K562 (cell line): Measurements from ENCODE around the gene SNAPC5. TPM values are rescaled to one million over a fixed set of nuclear protein-coding genes. Genes with fewer than 3 reads are reported as not detected.

ENCODE experiments used
- CAMTA2 ChIP-seq: fragments of 250-450 bp; sonication (Bioruptor Pico); conservative IDR thresholded peaks from 2 replicates; pipeline ENCODE4 v1.5.1; 2022
- FOXA3 ChIP-seq, 2 experiments: fragments of 450-650 bp in 1 of 2; sonication (generic) in 1 of 2; formaldehyde crosslinking; IDR thresholded peaks in 1 of 2; conservative IDR thresholded peaks in 1 of 2; 2 replicates each; pipeline versions ENCODE4 v1.4.0 to v1.8.0; 2020 to 2022; ENCODE audit warnings: mild to moderate bottlenecking in 2 of 2, missing genetic modification reagents in 1 of 2
- KDM5B ChIP-seq: fragments of 200-600 bp; sonication (generic); IDR thresholded peaks from 2 replicates; pipeline ENCODE4 v1.6.1; 2012; ENCODE audit warnings: low read depth, mild to moderate bottlenecking, moderate library complexity, low read length, control low read depth, inconsistent platforms; ENCODE audit not compliant: insufficient replicate concordance
- NBN ChIP-seq: fragments of 450-650 bp; IDR thresholded peaks from 2 replicates; pipeline ENCODE4 v1.6.1; 2016; ENCODE audit warnings: low read depth, mild to moderate bottlenecking
- RBM25 ChIP-seq: fragments of 200-400 bp; formaldehyde crosslinking; IDR thresholded peaks from 2 replicates; pipeline ENCODE4 v1.6.1; 2018; ENCODE audit warnings: low read length, low read depth, moderate library complexity; ENCODE audit not compliant: severe bottlenecking
- SLC30A9 ChIP-seq: fragments of 250-450 bp; sonication (Bioruptor Pico); IDR thresholded peaks from 2 replicates; pipeline ENCODE4 v1.8.0; 2022; ENCODE audit warnings: mild to moderate bottlenecking, moderate library complexity
- SMAD1 ChIP-seq: fragments of 150-350 bp; IDR thresholded peaks from 2 replicates; pipeline ENCODE4 v1.6.1; 2014; ENCODE audit warnings: low read length, low read depth; ENCODE audit not compliant: partially characterized antibody
- polyA plus RNA-seq, 8 experiments: library from polyadenylated mRNA; depleted of rRNA in 4 of 8; stranded (reverse) in 5 of 8; unstranded in 3 of 8; fragments of >200 nt; fragmentation: Nextera tagmentation in 2 of 8; fragmentation: Illumina TruSeq in 1 of 8; extraction: Ambion mirVana in 2 of 8; extraction: Trizol in 1 of 8; gene quantifications; 2 replicates each; pipeline versions ENCODE4 v1.2.1 to v1.2.3, GENCODE V29; 2011 to 2014; ENCODE audit warnings: inconsistent platforms in 1 of 8, missing spikeins in 1 of 8
- total RNA-seq, 7 experiments: library from RNA; depleted of rRNA in 6 of 7; stranded (reverse); fragments of >200 nt in 6 of 7; fragmentation: Illumina TruSeq in 2 of 7; extraction: Trizol in 2 of 7; gene quantifications; 2 replicates each; pipeline versions ENCODE4 v1.2.1 to v1.2.3, GENCODE V29; 2011 to 2021; ENCODE audit warnings: low replicate concordance in 1 of 7
- TF ChIP-seq, protein P1 (sequence below): sonication (generic); formaldehyde crosslinking; IDR thresholded peaks from 2 replicates; pipeline ENCODE4 v1.8.1; 2023; ENCODE audit warnings: mild to moderate bottlenecking, missing genetic modification reagents
- TF ChIP-seq, protein P2 (sequence below), 2 experiments: IDR thresholded peaks in 1 of 2; conservative IDR thresholded peaks in 1 of 2; 2 replicates each; pipeline ENCODE4 v1.6.1; 2016; ENCODE audit warnings: low read depth in 2 of 2, mild to moderate bottlenecking in 1 of 2, missing compliant biosample characterization in 1 of 2, missing genetic modification characterization in 1 of 2, moderate library complexity in 1 of 2
- TF ChIP-seq, protein P3 (sequence below), 2 experiments: fragments of 450-650 bp in 1 of 2; IDR thresholded peaks; 2 replicates each; pipeline ENCODE4 v1.6.1; 2011 to 2017; ENCODE audit warnings: low read depth in 2 of 2, antibody characterized with exemption in 1 of 2, borderline replicate concordance in 1 of 2, low read length in 1 of 2, mild to moderate bottlenecking in 1 of 2, mixed read lengths in 1 of 2; ENCODE audit not compliant: control insufficient read depth in 1 of 2
- TF ChIP-seq, protein P4 (sequence below), 2 experiments: fragments of 450-650 bp; IDR thresholded peaks; 2 replicates each; pipeline ENCODE4 v1.6.1; 2018; ENCODE audit warnings: mild to moderate bottlenecking in 2 of 2, low read depth in 1 of 2; ENCODE audit not compliant: partially characterized antibody in 2 of 2

SNAPC5 gene
- total and polyA plus RNA-seq, 9 of the 15 experiments (the other 6 are each of a cell fraction or from before 2014, with no cell fraction given) = 52.8 to 155 (median 96.5) TPM

DNA sequence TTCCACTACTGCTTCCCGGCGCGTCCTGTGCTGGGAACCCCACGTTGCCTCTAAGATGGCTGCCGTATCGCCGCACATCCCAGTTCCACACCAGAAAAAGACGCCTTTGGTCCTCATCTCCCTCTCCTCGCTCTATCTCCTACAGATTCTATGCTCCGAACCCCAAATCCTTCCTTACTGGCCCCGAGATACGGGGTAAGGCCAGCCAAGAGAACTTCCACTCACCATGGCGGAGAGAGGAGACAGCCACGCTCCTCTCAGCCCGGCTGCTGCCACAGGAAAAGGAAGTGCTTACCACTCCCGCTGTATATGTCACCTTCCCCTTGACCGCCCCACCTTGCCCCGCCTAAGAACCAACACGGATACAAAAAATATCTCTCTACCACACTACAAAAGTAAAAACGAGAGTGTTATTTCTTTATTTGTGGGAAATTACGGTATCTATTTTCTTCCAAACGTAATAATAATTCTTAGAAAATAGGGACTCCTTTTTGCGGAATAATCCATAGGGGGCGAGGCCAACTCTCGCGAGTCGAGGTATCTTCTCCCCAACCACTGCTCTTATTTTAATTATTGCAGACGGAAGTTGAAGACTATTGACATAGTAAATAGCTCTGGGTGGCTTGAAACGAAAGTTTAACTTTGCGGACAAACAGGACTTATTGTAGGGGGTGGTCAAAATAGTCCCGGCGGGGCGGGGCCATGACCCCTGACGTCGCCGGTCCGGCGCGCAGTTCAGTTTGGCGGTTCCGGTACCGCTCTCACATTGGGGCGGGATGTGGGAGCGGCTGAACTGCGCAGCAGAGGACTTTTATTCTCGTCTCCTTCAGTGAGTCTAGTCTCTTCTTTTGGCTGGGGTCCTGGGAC is 7.2 kb upstream of the SNAPC5 start, which contains the start of the genes RPL4 and ZWILCH (continued):
- peak in 1 of 2 experiments; percentile 34; a peak in 1 of 4 replicates for TF ChIP-seq FOXA3 (CRISPR knock-in tag; conservative IDR thresholded peaks at IDR 0.05 in 1 of 2, IDR thresholded peaks at IDR 0.05 in 1 of 2)
- TF ChIP-seq, protein P1, sequence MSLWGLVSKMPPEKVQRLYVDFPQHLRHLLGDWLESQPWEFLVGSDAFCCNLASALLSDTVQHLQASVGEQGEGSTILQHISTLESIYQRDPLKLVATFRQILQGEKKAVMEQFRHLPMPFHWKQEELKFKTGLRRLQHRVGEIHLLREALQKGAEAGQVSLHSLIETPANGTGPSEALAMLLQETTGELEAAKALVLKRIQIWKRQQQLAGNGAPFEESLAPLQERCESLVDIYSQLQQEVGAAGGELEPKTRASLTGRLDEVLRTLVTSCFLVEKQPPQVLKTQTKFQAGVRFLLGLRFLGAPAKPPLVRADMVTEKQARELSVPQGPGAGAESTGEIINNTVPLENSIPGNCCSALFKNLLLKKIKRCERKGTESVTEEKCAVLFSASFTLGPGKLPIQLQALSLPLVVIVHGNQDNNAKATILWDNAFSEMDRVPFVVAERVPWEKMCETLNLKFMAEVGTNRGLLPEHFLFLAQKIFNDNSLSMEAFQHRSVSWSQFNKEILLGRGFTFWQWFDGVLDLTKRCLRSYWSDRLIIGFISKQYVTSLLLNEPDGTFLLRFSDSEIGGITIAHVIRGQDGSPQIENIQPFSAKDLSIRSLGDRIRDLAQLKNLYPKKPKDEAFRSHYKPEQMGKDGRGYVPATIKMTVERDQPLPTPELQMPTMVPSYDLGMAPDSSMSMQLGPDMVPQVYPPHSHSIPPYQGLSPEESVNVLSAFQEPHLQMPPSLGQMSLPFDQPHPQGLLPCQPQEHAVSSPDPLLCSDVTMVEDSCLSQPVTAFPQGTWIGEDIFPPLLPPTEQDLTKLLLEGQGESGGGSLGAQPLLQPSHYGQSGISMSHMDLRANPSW (CRISPR knock-in tag) = no peak
- peak; percentile 97 for TF ChIP-seq KDM5B
- peak; percentile 82 for TF ChIP-seq RBM25
- TF ChIP-seq SLC30A9 = no peak
- peak; percentile 91 for TF ChIP-seq SMAD1
- TF ChIP-seq, protein P2, sequence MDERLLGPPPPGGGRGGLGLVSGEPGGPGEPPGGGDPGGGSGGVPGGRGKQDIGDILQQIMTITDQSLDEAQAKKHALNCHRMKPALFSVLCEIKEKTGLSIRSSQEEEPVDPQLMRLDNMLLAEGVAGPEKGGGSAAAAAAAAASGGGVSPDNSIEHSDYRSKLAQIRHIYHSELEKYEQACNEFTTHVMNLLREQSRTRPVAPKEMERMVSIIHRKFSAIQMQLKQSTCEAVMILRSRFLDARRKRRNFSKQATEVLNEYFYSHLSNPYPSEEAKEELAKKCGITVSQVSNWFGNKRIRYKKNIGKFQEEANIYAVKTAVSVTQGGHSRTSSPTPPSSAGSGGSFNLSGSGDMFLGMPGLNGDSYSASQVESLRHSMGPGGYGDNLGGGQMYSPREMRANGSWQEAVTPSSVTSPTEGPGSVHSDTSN (CRISPR knock-in tag; IDR thresholded peaks at IDR 0.05; ENCODE audit: low read depth) = no peak
- TF ChIP-seq, protein P2 (tag; conservative IDR thresholded peaks at IDR 0.05; ENCODE audit: low read depth) = 0 out of 2 replicates have a peak, but pooled peaks have one; percentile 28
- no peak for TF ChIP-seq CAMTA2 (CRISPR knock-in tag)
- TF ChIP-seq, protein P3, sequence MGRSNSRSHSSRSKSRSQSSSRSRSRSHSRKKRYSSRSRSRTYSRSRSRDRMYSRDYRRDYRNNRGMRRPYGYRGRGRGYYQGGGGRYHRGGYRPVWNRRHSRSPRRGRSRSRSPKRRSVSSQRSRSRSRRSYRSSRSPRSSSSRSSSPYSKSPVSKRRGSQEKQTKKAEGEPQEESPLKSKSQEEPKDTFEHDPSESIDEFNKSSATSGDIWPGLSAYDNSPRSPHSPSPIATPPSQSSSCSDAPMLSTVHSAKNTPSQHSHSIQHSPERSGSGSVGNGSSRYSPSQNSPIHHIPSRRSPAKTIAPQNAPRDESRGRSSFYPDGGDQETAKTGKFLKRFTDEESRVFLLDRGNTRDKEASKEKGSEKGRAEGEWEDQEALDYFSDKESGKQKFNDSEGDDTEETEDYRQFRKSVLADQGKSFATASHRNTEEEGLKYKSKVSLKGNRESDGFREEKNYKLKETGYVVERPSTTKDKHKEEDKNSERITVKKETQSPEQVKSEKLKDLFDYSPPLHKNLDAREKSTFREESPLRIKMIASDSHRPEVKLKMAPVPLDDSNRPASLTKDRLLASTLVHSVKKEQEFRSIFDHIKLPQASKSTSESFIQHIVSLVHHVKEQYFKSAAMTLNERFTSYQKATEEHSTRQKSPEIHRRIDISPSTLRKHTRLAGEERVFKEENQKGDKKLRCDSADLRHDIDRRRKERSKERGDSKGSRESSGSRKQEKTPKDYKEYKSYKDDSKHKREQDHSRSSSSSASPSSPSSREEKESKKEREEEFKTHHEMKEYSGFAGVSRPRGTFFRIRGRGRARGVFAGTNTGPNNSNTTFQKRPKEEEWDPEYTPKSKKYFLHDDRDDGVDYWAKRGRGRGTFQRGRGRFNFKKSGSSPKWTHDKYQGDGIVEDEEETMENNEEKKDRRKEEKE (IDR thresholded peaks at IDR 0.05; ENCODE audit: borderline replicate concordance in 1 of 2, control insufficient read depth in 1 of 2, low read depth in 2 of 2, low read length in 1 of 2) = no peak
- TF ChIP-seq, protein P4, sequence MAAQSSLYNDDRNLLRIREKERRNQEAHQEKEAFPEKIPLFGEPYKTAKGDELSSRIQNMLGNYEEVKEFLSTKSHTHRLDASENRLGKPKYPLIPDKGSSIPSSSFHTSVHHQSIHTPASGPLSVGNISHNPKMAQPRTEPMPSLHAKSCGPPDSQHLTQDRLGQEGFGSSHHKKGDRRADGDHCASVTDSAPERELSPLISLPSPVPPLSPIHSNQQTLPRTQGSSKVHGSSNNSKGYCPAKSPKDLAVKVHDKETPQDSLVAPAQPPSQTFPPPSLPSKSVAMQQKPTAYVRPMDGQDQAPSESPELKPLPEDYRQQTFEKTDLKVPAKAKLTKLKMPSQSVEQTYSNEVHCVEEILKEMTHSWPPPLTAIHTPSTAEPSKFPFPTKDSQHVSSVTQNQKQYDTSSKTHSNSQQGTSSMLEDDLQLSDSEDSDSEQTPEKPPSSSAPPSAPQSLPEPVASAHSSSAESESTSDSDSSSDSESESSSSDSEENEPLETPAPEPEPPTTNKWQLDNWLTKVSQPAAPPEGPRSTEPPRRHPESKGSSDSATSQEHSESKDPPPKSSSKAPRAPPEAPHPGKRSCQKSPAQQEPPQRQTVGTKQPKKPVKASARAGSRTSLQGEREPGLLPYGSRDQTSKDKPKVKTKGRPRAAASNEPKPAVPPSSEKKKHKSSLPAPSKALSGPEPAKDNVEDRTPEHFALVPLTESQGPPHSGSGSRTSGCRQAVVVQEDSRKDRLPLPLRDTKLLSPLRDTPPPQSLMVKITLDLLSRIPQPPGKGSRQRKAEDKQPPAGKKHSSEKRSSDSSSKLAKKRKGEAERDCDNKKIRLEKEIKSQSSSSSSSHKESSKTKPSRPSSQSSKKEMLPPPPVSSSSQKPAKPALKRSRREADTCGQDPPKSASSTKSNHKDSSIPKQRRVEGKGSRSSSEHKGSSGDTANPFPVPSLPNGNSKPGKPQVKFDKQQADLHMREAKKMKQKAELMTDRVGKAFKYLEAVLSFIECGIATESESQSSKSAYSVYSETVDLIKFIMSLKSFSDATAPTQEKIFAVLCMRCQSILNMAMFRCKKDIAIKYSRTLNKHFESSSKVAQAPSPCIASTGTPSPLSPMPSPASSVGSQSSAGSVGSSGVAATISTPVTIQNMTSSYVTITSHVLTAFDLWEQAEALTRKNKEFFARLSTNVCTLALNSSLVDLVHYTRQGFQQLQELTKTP (IDR thresholded peaks at IDR 0.05; ENCODE audit: low read depth in 1 of 2, partially characterized antibody in 2 of 2) = peak; percentile 35 to 83
- peak; percentile 67 for TF ChIP-seq NBN
